HG02610 (cell line): ENCODE measurements around the gene AVP.
"Not testable (repeated sequence)": the region's sequence is repeated elsewhere in the genome, so short reads cannot be mapped to it uniquely, and the experiment has no call there.

ENCODE experiments used
- ATAC-seq: cut with Tn5 transposase; IDR thresholded peaks from one replicate; pipeline ENCODE4 v1.9.1; 2021; ENCODE audit warnings: mild to moderate bottlenecking, moderate library complexity; ENCODE audit not compliant: unreplicated experiment

Gene AVP

DNA sequence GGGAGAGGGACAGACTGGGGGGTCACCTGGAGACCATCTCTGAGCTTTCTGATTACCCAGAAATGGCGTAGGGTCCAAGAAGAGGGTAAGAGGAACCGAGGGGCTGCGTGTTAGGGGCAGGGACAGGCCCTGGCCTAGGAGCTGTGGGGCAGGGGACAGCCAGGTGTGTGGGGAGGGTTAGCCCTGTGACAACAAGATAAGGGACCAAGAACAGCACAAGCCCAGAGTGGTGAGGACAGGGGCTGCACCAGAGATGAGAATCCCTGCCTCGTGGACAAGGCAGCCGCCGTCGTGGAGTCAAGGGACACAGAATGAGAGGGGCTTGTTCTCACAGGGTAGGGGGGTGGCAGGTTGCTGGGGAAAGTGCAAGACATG, 449 bp upstream of the AVP start:
- ATAC-seq: no peak

DNA sequence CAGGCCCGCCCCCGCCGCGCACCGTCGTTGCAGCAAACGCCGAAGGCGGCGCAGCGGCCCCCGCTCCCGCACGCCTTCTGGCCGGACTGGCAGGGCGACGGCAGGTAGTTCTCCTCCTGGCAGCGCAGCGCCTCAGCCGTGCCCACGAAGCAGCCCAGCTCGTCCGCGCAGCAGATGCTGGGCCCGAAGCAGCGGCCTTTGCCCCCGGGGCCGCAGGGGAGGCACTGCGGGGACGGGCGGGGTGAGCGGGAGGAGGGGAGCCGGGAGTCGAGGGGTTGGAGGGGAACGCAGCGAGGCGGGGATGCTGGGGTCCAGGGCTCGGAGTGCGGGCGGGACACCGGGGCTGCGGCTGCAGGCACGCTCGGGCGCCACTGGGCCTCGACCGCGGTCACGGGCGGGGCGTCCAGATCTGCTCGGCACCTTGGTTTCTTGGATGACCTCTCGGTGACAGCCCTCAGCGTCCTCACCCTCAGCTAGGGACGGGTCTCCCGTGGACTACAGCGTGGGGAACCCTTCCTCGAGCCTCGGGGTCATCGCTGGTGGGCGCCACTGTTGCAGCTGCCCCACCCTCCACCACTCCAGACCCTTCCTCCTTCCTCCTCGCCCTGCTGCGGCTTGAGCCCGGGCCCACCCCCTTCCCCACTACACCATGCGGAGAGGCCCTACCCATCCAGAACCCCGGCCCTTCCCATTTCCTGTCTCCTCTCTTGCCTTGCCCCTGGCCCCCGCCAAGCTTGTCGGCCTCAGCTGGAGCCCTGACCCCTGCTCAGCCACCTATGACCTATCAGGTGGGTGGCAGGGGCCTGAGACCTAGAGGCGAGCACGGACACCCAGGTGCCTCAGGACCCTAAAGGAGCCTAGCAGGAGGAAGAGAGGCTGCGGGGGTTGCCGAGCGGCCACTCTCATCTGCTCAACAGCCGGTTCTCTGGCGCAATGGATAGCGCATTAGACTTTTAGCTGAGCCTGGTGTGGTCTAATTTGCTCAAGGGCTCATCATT, 1.3 kb downstream of the AVP start:
- no peak for ATAC-seq

DNA sequence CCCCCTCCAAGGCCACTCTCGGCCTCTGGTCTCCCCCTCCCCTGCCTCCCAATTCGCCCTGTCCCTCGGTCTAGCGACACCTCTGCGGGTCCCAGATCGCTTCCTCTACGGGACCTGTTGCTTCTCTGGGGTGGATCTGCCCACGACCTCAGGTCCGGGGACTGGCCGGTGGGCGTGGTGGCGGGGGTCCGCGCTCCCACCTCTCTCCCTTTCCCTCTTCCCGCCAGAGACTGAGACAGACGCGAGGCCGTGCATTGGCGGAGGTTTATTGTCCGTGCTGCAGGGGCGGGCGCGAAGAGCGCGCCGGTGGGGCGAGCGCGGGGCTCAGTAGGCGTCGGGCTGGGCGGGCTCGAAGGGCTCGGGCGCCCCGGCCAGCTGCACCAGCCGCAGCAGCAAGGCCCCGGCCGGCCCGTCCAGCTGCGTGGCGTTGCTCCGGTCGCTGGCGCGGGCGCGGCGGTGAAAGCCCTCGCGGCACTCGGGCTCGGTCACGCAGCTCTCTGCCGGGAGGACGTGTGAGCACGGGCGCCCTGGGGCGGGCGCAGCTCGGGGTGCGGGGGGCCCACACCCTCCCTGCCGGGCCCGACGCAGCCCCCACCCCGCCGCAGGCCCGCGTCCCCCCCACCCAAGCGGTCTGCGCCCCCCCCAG, 2.1 kb downstream of the AVP start:
- ATAC-seq: no peak

DNA sequence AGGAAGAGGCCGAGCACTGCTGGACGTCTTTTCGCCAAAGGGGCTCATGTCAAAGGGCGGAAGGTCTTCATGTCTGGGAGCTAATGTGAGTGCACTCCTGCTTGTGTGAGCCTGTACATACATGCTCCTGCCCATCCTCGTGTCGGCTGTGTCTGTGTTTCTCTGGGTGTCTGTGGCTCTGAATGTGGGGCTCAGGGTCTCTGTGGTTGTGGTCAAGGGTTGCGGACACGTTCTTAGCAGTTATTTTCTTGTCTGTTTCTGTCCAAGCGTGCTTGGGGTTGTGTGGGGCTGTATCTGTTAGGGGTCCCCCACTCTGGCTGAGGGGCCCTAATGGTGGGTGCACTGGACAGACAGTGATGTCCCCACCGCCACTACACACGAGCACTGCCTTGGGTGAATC, 2.9 kb downstream of the AVP start:
- no peak for ATAC-seq

DNA sequence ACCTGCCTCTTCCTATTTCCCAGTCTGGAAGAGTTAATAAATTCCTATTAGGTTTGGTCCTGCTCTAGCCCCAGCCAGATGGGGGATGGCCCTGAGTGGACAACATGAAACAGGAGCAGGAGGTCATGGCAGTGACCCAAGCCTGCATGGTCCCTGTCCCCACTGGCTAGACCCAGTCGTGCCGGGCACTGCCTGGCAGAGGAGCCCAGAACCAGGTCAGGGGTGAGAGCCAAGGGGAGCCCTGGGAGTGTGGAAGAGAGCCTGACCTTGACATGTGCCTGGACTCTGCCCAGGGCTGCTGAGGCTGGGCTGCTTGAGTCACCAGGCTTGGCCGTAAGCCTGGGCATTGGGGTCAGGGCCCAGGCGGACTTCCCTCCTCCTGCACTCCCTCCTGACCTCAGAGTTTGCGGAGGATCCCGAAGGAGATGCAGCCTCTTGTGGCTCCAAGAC, 3.6 kb downstream of the AVP start:
- ATAC-seq: no peak

DNA sequence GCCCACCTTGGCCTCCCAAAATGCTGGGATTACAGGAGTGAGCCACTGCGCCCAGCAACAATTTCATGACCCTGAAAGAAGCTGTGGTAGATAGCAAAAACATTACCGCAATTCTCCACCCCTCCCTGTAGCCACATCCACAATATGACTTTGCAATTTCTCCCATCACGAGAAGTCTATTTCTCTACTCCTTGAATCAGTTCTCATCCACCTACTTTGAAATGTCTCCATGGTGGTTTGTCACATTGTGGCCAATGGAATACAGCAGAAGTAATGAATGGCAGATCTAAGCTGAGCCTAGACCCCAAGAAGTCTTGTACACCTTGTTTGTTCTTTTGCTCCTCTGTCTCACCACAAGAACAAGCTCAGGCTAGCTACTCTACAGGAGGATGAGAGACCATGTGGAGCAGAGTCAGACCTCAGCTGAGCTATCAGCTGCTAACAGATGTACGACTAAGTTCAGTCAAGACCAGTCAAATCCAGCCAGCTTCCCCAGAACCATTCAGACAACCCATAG, 6.8 kb downstream of the AVP start:
- ATAC-seq: no peak

DNA sequence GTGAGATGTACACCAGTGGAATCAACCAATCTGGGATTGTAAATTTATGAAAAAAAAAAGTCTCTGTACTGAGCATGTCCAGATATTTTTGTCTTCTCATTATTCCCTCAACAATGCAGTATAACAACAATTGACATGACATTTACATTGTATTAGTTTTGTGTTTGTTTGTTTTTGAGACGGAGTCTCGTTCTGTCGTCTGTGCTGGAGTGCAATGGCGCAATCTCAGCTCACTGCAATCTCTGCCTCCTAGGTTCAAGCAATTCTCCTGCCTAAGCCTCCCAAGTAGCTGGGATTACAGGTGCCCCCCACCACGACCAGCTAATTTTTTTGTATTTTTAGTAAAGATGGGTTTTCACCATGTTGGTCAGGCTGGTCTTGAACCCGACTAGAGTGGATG, 9.2 kb downstream of the AVP start:
- ATAC-seq: not testable (repeated sequence)

DNA sequence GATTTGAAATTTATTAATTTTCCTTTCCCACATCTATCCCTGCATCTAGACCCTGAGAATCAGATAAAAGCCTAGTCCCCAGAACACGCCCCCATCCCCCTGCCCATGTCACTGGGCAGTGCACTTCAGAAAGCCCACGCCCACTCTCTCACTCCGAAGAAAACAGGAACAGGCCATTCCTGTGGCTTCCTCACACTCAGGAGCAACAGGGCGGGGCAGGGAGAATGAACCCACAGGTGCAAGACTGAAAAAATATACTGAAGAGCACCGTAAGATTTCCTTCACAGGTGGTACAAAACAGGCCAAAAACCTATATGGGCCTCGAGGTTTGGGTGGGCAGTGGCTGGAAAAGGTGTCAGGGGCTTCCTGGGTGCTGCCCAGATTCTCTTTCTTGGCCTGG, 9.7 kb downstream of the AVP start:
- ATAC-seq: no peak

DNA sequence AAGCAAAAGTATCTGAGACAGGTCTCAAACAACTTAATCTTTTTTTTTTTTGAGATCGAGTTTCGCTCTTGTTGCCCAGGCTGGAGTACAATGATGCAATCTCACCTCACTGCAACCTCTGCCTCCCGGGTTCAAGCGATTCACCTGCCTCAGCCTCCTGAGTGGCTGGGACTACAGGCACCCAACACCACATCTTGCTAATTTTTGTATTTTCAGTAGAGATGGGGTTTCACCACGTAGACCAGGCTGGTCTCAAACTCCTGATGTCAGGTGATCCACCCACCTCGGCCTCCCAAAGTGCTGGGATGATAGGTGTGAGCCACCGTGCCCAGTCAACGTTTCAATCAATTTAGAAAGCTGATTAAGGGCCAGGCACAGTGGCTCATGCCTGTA, 11.3 kb downstream of the AVP start:
- ATAC-seq: not testable (repeated sequence)

DNA sequence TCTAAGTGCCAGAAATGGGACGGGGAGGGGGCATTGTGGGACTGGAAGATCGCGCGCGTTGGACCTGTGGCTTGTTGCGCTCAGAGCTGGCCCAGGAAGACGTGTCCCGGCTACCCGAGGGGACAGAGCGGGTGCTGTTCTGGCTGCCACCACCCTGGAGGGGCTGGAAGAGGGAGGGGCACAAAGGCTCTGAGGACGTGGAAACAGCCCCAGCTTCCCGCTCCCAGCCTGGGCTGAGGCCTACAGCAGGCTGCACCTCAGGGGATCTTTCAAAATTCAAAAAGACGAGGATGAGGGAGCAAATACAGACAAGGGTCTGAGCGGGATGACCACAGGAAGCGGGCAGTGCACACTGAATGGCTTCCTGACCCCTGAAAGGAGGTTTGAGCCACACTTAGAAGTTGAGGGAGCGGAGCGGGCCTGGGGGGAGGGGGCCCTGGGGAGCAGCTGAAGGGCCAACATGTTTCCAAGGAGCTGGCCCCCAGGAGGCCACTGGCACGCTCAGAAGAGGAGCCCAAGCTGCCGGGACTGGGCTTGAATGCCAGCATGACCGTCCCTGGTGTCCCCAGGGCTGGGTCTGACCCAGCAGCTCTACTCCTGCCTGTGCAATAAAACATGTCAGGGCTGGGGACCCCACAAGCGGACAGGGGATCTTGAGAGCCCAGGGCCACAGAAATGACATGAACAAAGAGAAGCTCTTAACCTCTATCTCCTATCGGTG, 11.8 kb downstream of the AVP start:
- no peak for ATAC-seq

DNA sequence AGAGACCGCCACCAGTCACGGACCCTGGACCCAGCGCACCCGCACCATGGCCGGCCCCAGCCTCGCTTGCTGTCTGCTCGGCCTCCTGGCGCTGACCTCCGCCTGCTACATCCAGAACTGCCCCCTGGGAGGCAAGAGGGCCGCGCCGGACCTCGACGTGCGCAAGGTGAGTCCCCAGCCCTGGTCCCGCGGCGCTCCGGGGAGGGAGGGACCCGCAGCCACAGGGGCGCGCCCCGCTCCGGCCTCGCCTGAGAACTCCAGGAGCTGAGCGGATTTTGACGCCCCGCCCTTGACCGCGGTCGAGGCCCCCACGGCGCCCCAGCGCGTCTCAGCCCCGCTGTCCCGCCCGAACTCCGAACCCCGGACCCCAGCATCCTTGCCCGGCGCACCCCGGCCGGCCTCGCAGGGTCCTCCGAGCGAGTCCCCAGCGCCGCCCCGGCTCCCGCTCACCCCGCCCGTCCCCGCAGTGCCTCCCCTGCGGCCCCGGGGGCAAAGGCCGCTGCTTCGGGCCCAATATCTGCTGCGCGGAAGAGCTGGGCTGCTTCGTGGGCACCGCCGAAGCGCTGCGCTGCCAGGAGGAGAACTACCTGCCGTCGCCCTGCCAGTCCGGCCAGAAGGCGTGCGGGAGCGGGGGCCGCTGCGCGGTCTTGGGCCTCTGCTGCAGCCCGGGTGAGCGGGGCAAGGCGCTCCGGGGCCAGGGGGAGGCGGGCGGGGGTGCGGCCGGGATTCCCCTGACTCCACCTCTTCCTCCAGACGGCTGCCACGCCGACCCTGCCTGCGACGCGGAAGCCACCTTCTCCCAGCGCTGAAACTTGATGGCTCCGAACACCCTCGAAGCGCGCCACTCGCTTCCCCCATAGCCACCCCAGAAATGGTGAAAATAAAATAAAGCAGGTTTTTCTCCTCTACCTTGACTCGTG, 12.7 kb downstream of the AVP start, which contains the start of gene OXT:
OXT (plus strand) TSS at position 11 of the 920 bp plus-strand sequence; CDS start at position 47, 36 bp downstream.
- no peak for ATAC-seq

DNA sequence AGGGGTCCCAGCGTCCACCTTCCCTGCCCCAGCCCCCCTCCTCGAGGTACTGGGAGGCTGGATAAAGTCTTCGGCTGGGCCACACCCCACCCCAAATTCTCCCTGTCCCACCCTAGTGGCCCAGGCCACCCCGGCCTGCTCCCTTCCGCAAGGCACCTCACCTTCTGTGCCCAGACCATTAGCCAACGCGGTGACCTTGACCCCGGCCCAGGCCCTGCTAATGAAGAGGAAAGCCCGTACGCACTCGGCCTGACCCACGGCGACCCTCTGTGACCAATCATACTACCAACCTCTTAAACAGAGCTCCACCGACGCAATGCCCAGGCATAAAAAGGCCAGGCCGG, 13.3 kb downstream of the AVP start:
- ATAC-seq: no peak

DNA sequence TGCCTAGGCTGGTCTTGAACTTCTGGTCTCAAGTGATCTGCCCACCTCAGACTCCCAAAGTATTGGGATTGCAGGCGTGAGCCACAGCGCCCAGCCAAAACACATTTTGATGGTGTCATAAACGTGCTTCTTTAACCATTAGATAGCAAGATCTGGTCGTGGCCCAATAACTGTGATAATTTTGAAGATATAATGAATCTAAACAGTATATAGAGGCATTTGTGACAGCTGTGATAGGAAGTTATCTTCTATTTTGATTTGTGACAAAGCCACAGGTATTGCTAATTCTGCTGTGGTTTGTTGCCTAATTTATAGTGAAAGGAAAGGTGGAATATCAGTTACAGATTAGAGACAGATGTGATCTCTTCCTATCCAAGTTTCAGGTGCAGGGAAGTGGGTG, 13.8 kb downstream of the AVP start:
- ATAC-seq: no peak

DNA sequence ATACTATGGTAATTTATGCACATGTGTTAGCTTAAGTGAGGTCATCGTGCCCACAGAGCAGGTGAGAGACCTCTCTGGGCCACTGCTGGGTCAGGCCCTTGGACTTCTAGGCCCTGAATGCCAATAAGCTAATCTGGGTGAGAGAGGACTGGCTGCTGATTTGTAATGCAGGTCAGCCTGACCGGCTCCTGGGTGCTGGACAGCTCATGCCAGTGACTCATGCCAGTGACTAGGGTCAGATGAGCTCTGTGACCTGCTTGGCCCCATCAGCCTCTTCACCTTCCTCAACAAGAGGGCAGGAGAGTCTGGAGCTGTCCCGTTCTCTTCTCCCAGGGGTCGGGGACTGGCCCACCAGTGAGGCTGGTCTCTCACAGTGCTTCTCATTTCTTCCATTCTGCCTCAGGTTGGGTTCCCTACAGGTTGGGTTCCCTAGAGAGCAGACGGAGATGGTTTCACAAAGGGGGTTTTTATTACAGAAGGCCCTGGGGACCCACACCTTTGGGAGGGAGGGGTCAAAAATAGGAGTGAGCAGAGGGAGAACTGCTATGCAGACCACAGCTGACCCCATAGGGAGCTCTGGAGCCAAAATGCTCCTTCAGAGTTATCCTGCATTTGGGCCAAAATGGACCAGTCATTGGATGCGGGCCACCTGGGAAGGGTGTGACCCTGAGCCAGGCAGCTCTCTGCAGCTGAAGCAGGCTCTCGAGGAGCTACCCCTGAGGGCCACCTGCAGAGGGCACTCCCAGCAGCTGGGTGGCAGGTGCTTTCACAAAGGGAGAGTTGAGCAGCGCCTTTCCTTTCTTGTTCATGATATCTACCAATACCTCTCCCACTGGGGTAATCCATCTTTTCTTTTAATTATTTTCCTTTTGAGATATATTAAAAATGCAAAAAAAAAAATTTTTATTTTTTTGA, 15.3 kb downstream of the AVP start:
- no peak for ATAC-seq

DNA sequence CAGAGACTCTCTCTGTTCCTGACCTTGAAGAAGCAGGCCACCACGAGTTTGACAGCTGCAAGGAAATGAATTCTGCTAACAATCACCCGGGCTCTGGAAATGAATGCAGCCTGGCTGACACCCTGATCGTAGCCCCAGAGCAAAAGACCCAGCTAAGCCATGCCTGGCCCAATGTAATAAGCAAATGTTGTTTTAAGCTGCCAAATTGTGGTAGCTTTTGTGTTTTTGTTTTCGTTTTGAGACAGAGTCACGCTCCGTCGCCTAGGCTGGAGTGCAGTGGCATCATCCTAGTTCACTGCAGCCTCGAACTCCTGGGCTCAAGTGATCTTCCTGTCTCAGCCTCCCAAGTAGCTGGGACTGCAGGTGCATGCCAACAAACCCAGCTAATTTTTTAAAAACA, 16.4 kb downstream of the AVP start:
- no peak for ATAC-seq

DNA sequence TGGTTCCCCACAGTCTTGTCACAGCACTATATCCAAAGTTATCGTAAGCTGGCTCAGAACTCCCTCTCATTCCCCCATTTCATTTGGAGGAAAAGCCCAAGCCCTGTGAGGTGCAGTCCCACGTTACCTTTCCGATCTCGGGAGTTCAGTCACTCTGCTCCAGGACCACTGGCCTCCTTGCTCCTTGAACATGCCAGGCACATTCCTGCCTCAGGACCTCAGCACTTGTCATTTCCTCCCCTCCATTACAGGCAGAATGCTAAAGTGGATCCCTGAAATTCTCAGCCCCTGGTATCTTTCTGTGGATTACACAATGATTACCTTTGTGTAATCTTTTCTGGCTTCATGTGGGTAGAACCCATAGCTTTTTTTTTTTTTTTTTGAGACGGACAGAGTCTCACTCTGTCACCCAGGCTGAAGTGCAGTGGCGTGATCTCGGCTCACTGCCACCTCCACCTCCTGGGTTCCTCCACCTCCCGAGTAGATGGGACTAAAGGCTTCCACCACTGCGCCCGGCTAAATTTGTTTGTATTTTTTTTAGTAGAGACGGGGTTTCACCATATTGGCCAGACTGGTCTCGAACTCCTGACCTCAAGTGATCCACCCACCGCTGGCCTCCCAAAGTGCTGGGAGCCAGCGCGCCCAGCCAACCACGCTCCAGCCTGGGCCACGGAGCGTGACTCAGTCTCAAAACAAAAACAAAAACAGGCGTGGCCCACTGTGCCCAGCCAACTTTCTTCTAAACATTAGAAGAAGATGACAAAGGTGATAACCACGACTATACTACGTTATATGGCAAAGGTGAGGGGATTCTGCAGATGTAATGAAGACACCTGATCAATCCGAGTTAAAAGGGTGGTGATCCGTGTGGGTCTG, 17.1 kb downstream of the AVP start:
- ATAC-seq: no peak

DNA sequence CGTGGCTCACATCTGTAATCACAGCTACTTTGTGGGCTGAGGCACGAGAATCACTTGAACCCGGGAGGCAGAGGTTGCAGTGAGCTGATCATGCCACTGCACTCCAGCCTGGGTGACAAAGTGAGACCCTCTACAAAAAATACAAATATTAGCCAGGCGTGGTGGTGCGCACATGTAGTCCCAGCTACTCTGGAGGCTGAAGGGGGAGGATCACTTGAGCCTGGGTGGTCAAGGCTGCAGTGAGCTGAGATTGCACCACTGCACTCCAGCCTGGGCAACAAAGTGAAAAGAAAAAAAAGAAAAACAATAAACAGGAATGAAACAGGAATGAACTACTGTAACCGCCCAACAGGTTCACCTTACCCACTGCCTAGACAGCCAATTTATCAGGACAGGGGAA, 20.4 kb downstream of the AVP start:
- ATAC-seq: not testable (repeated sequence)

DNA sequence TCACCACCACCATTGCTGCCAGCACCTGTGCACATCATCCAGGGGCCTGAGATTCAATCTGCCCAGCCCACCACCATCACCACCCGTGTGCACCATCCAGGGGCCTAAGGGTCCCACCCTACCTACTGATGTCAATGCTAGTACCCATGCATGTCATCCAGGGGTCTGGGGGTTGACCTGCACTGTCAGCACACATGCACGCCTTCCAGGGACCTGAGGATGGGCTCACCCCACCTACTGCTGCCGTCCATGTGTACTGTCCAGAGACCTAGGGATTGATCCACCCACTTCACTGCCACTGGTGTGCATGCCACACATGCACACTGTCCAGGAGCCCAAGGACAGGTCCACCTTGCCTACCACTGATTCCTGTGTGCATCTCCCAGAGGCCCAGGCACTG, 25.0 kb downstream of the AVP start:
- no peak for ATAC-seq
